GM19455 (cell line): ENCODE data around the gene TRIM65.

Experiments
- ATAC-seq: cut with Tn5 transposase; IDR thresholded peaks from one replicate; pipeline ENCODE4 v1.9.1; 2021; ENCODE audit not compliant: unreplicated experiment

The TRIM65 gene

DNA sequence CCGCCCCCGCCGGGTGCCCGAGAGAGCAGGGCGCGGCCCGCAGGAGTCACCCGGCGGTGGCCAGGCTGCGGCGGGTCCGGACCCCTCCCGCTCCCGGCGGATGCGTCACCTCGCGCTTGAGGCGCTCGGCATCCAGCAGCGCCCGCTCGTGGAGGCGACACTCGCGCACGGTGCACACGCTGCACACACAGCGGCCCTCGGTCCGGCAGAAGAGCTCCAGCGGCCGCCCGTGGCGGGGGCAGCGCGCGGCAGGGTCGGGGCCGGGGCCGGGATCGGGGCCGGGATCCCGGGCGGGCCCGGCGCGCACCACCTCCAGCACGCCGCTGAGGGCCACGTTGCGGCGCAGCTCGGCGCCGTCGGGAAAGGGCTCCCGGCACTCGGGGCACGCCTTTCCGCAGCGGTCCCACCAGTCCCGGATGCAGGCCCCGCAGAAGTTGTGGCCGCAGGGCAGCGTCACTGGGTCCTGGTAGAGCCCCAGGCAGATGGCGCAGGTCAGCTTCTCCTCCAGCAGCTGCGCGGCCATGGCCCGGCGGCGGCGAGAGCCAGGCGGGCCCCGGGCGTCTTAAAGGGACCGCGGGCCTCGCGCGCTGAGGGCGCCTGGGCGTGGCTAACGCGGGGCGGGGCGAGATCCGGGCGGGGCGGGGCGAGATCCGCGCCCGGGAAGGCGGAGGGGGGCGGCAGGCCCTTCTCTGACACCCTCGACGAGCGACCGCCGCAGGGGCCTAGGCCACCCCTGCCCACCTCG lies at the start of gene TRIM65:
Gene TRIM65, minus strand, starts transcription at position 537 of the 745 bp plus-strand sequence. Its CDS starts 14 bp downstream, at position 523.
- peak; percentile 71 for ATAC-seq

- no peak for ATAC-seq
These were observed 48.5 kb upstream of the TRIM65 start for GRCh38 chr17:75945211-75945610.

- ATAC-seq = no peak
These were observed 46.7 kb upstream of the TRIM65 start for GRCh38 chr17:75943491-75943890.

DNA sequence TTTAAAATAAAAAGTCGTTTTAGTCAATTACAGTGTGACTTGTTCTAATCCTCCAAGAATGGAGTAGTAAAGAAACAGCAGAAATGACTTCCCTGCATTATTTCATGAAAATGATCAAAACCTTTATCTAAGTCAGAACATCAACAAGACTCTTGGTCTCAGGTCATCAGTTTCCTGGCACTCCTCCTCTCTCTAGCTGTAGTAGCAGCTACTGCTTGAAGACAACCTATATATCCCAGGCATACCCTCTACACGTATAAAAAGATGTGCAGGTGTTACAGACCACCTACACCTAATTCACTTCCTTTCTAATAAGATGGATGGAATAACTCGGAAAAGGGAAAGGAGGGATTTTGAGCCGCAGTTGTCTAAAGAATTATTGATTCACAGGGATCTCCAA lies 45.7 kb upstream of the TRIM65 start:
- no peak for ATAC-seq

GRCh38 chr17:75941442-75941819 lies 44.7 kb upstream of the TRIM65 start:
- no peak for ATAC-seq

GRCh38 chr17:75940727-75941441 lies 44.1 kb upstream of the TRIM65 start, which contains the start of gene FBF1:
TSS of gene FBF1 (minus strand) at chr17:75941042. CDS start at chr17:75938149, 2,893 bp downstream.
- ATAC-seq = peak; percentile 80

DNA sequence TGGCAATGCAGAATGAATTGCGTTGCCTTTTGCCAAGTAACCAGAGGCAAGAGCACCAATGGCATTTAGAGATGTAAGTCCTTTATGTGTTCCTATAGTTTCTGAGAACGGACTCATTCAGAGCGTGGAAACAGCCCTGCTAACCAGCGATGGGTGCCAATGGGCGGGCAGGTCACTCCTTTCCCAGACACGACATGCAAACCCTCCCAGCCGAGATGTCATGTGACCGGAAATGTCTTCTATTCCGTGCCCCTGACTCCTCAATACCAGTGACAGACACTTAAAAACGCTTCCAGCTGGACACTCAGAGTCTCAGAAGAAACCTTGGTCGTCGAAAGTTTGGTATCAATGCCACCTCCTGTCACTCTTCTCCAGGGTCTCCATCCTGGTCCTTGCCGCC lies 40.9 kb upstream of the TRIM65 start:
- ATAC-seq = no peak

GRCh38 chr17:75933808-75934207 lies 37.1 kb upstream of the TRIM65 start:
- ATAC-seq = no peak

- ATAC-seq = no peak
These were observed 36.1 kb upstream of the TRIM65 start for GRCh38 chr17:75932852-75933251.

DNA sequence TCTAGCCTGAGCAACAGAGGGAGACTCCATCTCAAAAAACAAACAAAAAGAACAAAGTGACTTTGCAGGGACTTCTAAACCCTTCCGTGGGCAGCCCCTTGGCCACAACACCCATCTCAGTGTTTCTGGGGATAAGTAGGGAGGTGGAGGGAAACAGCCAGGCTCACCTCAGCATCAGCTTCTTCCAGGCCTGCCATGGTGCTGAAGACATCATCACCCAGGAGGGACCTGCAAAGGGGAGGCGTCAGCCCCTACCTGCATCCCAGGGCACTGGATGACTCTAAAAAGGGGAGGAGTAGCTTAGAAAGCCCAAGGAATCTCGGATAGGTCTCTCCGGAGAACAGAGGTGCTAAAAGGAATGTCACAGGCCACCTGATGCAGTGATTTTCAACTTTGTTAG lies 34.3 kb upstream of the TRIM65 start:
- ATAC-seq = no peak

GRCh38 chr17:75927286-75927922 lies 30.7 kb upstream of the TRIM65 start:
- no peak for ATAC-seq

DNA sequence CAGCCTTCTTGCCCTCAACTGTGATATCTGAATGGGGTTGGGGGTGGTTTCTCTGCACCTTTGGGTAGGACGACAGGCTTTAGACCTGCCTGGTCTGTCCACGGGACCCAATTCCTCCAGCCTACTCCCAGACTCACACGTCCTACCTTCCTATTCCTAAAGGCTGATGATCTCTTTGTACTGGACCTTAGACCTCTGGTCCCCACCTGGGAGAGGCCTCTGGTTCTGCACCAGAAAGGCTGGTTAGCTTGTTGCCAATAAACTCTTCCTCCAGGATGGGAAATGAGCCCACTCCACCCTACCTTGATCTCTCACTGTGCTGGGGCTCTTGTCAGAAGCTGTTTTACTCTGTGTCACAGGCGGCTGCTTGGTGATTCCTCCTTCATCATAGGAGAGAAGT lies 29.7 kb upstream of the TRIM65 start:
- ATAC-seq = no peak

DNA sequence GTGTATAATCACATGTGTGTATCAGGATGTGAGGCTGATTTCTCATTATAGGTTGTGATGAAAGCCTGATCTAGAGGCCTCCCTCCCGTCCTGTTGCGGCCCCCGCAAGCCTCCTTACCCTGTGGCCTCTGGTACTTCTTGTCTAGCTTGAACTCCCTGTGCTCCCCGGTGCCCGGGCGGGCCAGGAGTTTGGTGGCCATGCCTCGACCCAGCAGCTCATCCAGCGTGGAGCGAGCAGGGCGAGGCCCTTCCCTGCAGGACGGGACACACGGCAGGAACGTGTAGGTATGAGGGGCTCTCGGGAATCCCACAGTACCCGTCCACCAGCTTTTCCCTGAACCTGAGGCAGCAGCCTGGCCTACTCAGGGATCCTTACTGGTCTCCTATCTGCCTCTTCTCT lies 29.2 kb upstream of the TRIM65 start:
- no peak for ATAC-seq

DNA sequence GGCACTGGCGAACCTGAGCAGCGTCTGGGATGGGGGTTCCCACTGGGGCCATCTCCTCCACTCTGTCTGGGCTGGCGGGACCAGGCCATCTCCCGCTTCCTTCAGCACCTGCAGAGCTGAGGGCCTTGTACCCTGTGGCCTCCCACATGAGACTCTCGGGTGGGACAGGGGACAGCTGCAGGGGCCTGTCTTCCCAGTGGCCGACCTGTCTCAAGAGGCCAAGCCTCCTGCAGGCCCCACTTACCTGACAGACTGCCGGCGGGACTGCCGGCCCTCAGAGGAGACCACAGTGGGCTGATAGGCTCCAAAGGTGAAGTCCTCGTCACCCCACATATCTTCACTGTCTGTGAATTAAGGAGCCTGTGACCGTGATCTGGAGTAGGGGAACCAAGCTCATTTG lies 28.4 kb upstream of the TRIM65 start:
- ATAC-seq = no peak

GRCh38 chr17:75922963-75923874 lies 26.5 kb upstream of the TRIM65 start:
- no peak for ATAC-seq

DNA sequence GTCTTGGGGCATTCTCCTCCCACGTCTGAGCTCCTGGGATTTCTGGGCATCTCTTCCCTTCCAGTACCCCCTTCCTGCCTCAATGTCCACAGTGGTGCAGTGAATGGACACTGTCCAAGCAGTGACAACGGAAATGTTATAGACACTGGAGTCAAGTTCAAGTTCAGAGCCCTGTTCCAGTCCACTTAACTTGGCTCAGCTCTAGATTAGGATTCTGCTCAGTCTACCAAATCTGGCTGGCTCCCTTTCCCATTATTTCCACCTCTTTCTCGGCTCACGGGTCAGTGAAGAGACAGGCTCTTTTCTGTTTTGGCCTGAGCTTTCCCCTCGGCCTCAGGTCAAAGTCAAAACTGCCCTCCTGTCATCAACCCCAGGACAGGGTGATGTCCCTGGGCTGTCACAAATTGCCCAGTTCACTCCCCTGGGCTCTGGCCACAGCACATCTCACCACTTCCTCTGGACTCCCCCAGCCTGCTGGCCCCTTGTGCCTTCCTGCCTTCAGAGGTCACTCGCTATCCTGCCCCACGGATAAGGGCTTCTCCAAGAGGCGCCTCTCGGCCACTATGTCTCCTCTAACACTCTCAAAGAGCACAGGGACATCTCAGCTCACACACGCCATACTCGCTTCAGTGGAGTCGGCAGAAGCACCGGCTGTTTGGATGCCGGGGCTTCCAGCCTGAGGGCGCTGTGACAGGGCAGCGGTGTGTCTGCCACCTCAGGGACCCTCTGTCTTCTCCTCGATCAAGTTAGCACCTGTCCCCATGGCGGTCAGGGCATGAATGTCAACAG lies 25.6 kb upstream of the TRIM65 start:
- no peak for ATAC-seq

GRCh38 chr17:75921596-75921995 lies 24.8 kb upstream of the TRIM65 start:
- ATAC-seq = no peak

DNA sequence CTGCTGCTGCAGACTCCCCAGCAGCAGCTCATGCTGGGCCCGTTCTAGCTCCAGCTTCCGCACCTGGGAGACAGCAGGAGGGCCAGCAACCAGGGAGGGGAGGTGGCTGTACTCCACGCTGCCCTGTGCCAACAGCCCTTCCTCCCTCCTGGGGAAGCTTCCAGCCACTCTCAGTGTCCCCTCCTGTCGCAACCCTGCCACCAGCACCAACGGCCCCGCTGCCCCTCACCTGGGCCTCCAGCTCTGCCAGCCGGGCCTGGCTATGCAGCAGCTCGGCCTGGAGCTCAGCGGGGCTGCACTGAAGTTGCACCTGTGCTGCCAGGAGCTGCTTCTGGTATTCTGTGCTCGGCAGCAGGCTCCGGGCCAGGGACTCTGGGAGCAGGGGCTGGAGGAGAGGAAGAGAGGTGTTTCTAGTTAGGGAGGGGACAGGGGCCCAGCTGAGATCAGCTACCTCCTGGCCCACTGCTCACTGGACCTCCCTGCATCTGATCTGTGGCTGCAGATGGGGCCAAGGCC lies 23.4 kb upstream of the TRIM65 start:
- ATAC-seq = no peak

- ATAC-seq = no peak
These were observed 22.9 kb upstream of the TRIM65 start for GRCh38 chr17:75919611-75920010.

GRCh38 chr17:75917917-75918445 lies 21.2 kb upstream of the TRIM65 start:
- no peak for ATAC-seq
